Ascending aorta (tissue), 2 donors: Measurements from ENCODE around the gene TMEM253. TPM values are rescaled to one million over a fixed set of nuclear protein-coding genes. Genes with fewer than 3 reads are reported as not detected.

Experiments
- DNase-seq, 2 donors: peaks; one replicate each; pipeline ENCODE4 v3.0.0-alpha.2; 2019; ENCODE audit warnings: low spot score in 2 of 2
- H3K27ac ChIP-seq, 2 donors: fragments of 200-600 bp; sonication (generic); one replicate each; pipeline ENCODE4 v1.5.1; 2016 to 2017; ENCODE audit warnings: mild to moderate bottlenecking in 1 of 2
- H3K27me3 ChIP-seq: fragments of 200-600 bp; sonication (generic); one replicate; pipeline ENCODE4 v1.5.1; 2017
- H3K36me3 ChIP-seq, 2 donors: fragments of 200-600 bp; sonication (generic); one replicate each; pipeline ENCODE4 v1.5.1; 2016
- H3K4me1 ChIP-seq, 2 donors: fragments of 200-600 bp; sonication (generic); one replicate each; pipeline ENCODE4 v1.5.1; 2016 to 2017; ENCODE audit warnings: mild to moderate bottlenecking in 1 of 2
- H3K4me3 ChIP-seq, 2 donors: fragments of 200-600 bp; sonication (generic); one replicate each; pipeline ENCODE4 v1.5.1; 2016 to 2017; ENCODE audit warnings: mild to moderate bottlenecking in 1 of 2
- H3K9me3 ChIP-seq, 2 donors: fragments of 200-600 bp; sonication (generic); one replicate each; pipeline ENCODE4 v1.5.1; 2016
- intact Hi-C: fragments of 100-400 bp; cut with DNase I; formaldehyde crosslinking; loops from one replicate; pipeline ENCODE4 v1.15.1; 2023
- total RNA-seq: library from RNA; depleted of rRNA; stranded (reverse); fragments of >200 nt; gene quantifications from one replicate; pipeline ENCODE4 v1.1.0, GENCODE V29; 2016
- TF ChIP-seq, protein P1 (sequence below), 3 experiments: fragments of 200-600 bp in 2 of 3; fragments of 450-650 bp in 1 of 3; sonication (generic) in 2 of 3; IDR thresholded peaks; one replicate each; pipeline ENCODE4 v1.5.1; 2016 to 2019; ENCODE audit warnings: antibody characterized with exemption in 3 of 3, mild to moderate bottlenecking in 1 of 3, moderate library complexity in 1 of 3

Gene TMEM253
- total RNA-seq, 1 donor from 2014 or later, result not detected

DNA sequence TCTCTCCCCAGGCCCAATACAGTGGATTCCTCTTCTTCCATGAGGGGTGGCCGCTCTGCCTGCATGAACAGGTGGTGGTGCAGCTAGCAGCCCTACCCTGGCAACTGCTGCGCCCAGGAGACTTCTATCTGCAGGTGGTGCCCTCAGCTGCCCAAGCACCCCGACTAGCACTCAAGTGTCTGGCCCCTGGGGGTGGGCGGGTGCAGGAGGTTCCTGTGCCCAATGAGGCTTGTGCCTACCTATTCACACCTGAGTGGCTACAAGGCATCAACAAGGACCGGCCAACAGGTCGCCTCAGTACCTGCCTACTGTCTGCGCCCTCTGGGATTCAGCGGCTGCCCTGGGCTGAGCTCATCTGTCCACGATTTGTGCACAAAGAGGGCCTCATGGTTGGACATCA, 26.9 kb upstream of the TMEM253 start:
- peaks cover 53 to 55% of the 10 kb centered on the region in 2 donors for H3K36me3 ChIP-seq
- DNase-seq, result no peak
- peak overlapping the region in 1 of 2 donors; percentile 96 for H3K27ac ChIP-seq
- TF ChIP-seq, protein P1, sequence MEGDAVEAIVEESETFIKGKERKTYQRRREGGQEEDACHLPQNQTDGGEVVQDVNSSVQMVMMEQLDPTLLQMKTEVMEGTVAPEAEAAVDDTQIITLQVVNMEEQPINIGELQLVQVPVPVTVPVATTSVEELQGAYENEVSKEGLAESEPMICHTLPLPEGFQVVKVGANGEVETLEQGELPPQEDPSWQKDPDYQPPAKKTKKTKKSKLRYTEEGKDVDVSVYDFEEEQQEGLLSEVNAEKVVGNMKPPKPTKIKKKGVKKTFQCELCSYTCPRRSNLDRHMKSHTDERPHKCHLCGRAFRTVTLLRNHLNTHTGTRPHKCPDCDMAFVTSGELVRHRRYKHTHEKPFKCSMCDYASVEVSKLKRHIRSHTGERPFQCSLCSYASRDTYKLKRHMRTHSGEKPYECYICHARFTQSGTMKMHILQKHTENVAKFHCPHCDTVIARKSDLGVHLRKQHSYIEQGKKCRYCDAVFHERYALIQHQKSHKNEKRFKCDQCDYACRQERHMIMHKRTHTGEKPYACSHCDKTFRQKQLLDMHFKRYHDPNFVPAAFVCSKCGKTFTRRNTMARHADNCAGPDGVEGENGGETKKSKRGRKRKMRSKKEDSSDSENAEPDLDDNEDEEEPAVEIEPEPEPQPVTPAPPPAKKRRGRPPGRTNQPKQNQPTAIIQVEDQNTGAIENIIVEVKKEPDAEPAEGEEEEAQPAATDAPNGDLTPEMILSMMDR (IDR thresholded peaks at IDR 0.05), result no peak
- intact Hi-C loops, result no loop called here
- H3K27me3 ChIP-seq, result no peaks in the 10 kb centered on the region
- no peak overlapping the region for H3K4me3 ChIP-seq
- peaks cover 11 to 21% of the 10 kb centered on the region in 2 donors for H3K4me1 ChIP-seq
- H3K9me3 ChIP-seq, result no peaks in the 10 kb centered on the region

DNA sequence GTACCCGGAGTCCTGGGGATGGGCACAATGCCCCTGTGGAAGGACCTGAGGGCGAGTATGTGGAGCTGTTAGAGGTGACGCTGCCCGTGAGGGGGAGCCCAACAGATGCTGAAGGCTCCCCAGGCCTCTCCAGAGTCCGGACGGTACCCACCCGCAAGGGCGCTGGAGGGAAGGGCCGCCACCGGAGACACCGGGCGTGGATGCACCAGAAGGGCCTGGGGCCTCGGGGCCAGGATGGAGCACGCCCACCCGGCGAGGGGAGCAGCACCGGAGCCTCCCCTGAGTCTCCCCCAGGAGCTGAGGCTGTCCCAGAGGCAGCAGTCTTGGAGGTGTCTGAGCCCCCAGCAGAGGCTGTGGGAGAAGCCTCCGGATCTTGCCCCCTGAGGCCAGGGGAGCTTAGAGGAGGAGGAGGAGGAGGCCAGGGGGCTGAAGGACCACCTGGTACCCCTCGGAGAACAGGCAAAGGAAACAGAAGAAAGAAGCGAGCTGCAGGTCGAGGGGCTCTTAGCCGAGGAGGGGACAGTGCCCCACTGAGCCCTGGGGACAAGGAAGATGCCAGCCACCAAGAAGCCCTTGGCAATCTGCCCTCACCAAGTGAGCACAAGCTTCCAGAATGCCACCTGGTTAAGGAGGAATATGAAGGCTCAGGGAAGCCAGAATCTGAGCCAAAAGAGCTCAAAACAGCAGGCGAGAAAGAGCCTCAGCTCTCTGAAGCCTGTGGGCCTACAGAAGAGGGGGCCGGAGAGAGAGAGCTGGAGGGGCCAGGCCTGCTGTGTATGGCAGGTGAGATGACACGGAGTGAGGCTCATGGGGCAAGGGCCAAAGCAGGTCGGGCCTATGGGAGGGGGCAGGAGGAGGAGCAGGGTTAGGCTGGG, 26.2 kb upstream of the TMEM253 start:
- intact Hi-C loops, result no loop called here
- H3K27ac ChIP-seq, result peak overlapping the region in 1 of 2 donors; percentile 5
- H3K36me3 ChIP-seq, result peaks cover 60 to 62% of the 10 kb centered on the region in 2 donors

DNA sequence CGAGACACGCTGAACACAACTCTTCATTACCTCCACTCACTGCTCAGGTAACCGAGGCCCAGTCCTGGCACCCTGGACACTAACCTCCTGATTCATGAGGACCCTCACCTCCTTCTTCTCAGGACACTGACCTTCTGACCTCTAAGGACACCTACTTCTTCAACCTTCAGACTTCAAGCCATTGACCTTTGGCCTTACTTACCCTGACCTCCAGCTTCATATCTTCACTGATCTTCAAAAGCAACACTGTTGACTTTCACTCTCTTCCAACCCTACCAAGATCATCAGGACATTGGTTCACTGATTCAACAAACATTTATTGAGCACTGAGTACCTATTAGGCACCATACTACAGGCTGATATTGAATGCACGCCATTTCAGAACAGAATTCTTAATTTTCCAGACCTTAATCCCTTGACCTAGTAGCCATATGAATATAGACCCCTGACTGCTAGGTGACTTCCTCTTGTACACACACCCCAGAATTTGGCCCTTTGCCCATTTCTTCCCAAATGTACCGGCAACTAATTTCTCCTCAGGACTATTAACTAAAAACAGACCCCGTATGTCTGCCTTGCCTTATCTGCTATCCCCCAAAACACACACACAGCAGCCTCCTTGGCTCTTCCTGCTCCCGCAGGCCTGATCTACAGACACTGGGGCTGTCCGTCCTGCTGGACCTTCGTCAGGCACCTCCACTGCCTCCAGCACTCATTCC, 25.0 kb upstream of the TMEM253 start:
- DNase-seq, result no peak
- TF ChIP-seq, protein P1 (IDR thresholded peaks at IDR 0.05), result no peak
- peaks cover 67 to 75% of the 10 kb centered on the region in 2 donors for H3K36me3 ChIP-seq
- peaks cover 8 to 12% of the 10 kb centered on the region in 2 donors for H3K4me1 ChIP-seq
- no peaks in the 10 kb centered on the region for H3K27me3 ChIP-seq
- H3K9me3 ChIP-seq, result no peaks in the 10 kb centered on the region
- intact Hi-C loops, result no loop called here
- no peak overlapping the region for H3K27ac ChIP-seq
- no peak overlapping the region for H3K4me3 ChIP-seq

More for the DNA sequence above, 26.2 kb upstream of the TMEM253 start:
- H3K4me1 ChIP-seq, result peaks cover 8 to 15% of the 10 kb centered on the region in 2 donors
- H3K27me3 ChIP-seq, result no peaks in the 10 kb centered on the region
- TF ChIP-seq, protein P1 (IDR thresholded peaks at IDR 0.05), result no peak
- H3K4me3 ChIP-seq, result no peak overlapping the region
- H3K9me3 ChIP-seq, result no peaks in the 10 kb centered on the region
- no peak for DNase-seq

DNA sequence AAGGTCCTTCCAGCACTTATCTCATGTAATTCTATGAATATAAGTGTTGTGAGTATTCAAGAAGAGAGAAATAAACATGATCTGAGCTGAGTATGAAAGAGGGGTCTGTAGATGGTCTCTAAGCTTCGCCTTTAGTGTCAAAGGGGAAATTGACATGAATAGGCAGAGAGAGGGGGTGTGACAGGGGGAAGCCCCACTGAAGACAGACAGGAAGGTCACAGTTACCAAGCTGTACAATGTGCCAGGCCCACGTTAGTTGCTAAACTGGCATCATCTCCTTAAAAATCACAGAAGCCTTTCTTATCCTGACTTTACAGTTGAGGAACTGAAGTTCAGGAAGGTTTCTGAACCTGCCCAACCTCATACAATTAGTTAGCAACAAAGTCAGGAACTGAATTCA, 23.2 kb upstream of the TMEM253 start:
- intact Hi-C loops, result no loop called here
- H3K27ac ChIP-seq, result no peak overlapping the region
- H3K9me3 ChIP-seq, result no peaks in the 10 kb centered on the region
- H3K4me3 ChIP-seq, result no peak overlapping the region
- peaks cover 84 to 93% of the 10 kb centered on the region in 2 donors for H3K36me3 ChIP-seq
- no peak for DNase-seq
- no peaks in the 10 kb centered on the region for H3K27me3 ChIP-seq
- TF ChIP-seq, protein P1 (IDR thresholded peaks at IDR 0.05), result no peak
- H3K4me1 ChIP-seq, result peaks cover under 1 to 4% of the 10 kb centered on the region in 2 donors

DNA sequence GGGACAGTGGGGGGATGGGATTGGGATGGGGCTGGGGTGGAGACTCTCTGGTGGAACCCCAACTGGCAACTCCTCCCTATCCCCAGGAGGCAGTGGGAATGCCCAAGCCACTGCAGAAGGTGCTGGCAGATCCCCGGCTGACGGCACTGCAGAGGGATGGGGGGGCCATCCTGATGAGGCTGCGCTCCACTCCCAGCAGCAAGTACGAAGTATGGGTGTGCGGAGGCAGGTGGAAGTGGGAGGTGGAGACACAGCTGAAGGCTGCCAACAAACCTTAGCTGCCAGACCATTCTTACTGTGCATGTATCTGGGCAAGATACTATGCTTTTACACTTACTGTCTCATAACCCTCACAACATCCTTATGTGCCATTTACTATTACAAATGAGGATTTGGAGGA, 22.6 kb upstream of the TMEM253 start:
- H3K9me3 ChIP-seq, result no peaks in the 10 kb centered on the region
- no peaks in the 10 kb centered on the region for H3K27me3 ChIP-seq
- no peak for DNase-seq
- TF ChIP-seq, protein P1 (IDR thresholded peaks at IDR 0.05), result no peak
- peaks cover 84 to 95% of the 10 kb centered on the region in 2 donors for H3K36me3 ChIP-seq
- no peaks in the 10 kb centered on the region for H3K4me1 ChIP-seq
- intact Hi-C loops, result no loop called here
- no peak overlapping the region for H3K27ac ChIP-seq
- no peak overlapping the region for H3K4me3 ChIP-seq
